ENCODE data around the gene RTN1.
"Not testable (repeated sequence)": the region's sequence is repeated elsewhere in the genome, so short reads cannot be mapped to it uniquely, and the experiment has no call there.

Gene RTN1

GRCh38 chr14:59707778-59708561 lies 162.6 kb downstream of the RTN1 start:
- in situ Hi-C loops (cut with MboI; ENCODE audit: low sequenced_read_pairs) = no loop called here

- in situ Hi-C loops (cut with MboI; ENCODE audit: low sequenced_read_pairs) = no loop called here
Measured at GRCh38 chr14:59705866-59706265, 164.7 kb downstream of the RTN1 start.

GRCh38 chr14:59705245-59705644 lies 165.3 kb downstream of the RTN1 start:
- in situ Hi-C loops (cut with MboI; ENCODE audit: low sequenced_read_pairs) = no loop called here

- in situ Hi-C loops (cut with MboI; ENCODE audit: low sequenced_read_pairs) = no loop called here
Measured at GRCh38 chr14:59704054-59704645, 166.4 kb downstream of the RTN1 start.

GRCh38 chr14:59699442-59699841 lies 171.1 kb downstream of the RTN1 start:
- in situ Hi-C loops (cut with MboI; ENCODE audit: low sequenced_read_pairs) = no loop called here

- in situ Hi-C loops (cut with MboI; ENCODE audit: low sequenced_read_pairs) = no loop called here
Measured at GRCh38 chr14:59698793-59699192, 171.8 kb downstream of the RTN1 start.

- in situ Hi-C loops (cut with MboI; ENCODE audit: low sequenced_read_pairs) = no loop called here
Measured at GRCh38 chr14:59695198-59695597, 175.4 kb downstream of the RTN1 start.

- in situ Hi-C loops (cut with MboI; ENCODE audit: low sequenced_read_pairs) = no loop called here
Measured at GRCh38 chr14:59691266-59691665, 179.3 kb downstream of the RTN1 start.

- in situ Hi-C loops (cut with MboI; ENCODE audit: low sequenced_read_pairs) = no loop called here
Measured at GRCh38 chr14:59690426-59690825, 180.2 kb downstream of the RTN1 start.

GRCh38 chr14:59688224-59689170 lies 182.1 kb downstream of the RTN1 start:
- in situ Hi-C loops (cut with MboI; ENCODE audit: low sequenced_read_pairs) = no loop called here

- in situ Hi-C loops (cut with MboI; ENCODE audit: low sequenced_read_pairs) = no loop called here
Measured at GRCh38 chr14:59687663-59688062, 182.9 kb downstream of the RTN1 start.

GRCh38 chr14:59679872-59680271 lies 190.7 kb downstream of the RTN1 start:
- in situ Hi-C loops (cut with MboI; ENCODE audit: low sequenced_read_pairs) = no loop called here

- in situ Hi-C loops (cut with MboI; ENCODE audit: low sequenced_read_pairs) = no loop called here
Measured at GRCh38 chr14:59678352-59678751, 192.2 kb downstream of the RTN1 start.

GRCh38 chr14:59677771-59678231 lies 192.8 kb downstream of the RTN1 start:
- in situ Hi-C loops (cut with MboI; ENCODE audit: low sequenced_read_pairs) = no loop called here

GRCh38 chr14:59675394-59675793 lies 195.2 kb downstream of the RTN1 start:
- in situ Hi-C loops (cut with MboI; ENCODE audit: low sequenced_read_pairs) = no loop called here

- in situ Hi-C loops (cut with MboI; ENCODE audit: low sequenced_read_pairs) = no loop called here
Measured at GRCh38 chr14:59664741-59665140, 205.8 kb downstream of the RTN1 start.

GRCh38 chr14:59657769-59658168 lies 212.8 kb downstream of the RTN1 start:
- in situ Hi-C loops (cut with MboI; ENCODE audit: low sequenced_read_pairs) = no loop called here

GRCh38 chr14:59656473-59656872 lies 214.1 kb downstream of the RTN1 start:
- in situ Hi-C loops (cut with MboI; ENCODE audit: low sequenced_read_pairs) = no loop called here

- in situ Hi-C loops (cut with MboI; ENCODE audit: low sequenced_read_pairs) = not testable (repeated sequence)
Measured at GRCh38 chr14:59654131-59654530, 216.4 kb downstream of the RTN1 start.

- in situ Hi-C loops (cut with MboI; ENCODE audit: low sequenced_read_pairs) = not testable (repeated sequence)
Measured at GRCh38 chr14:59646832-59647231, 223.7 kb downstream of the RTN1 start.

- in situ Hi-C loops (cut with MboI; ENCODE audit: low sequenced_read_pairs) = no loop called here
Measured at GRCh38 chr14:59638885-59639284, 231.7 kb downstream of the RTN1 start.
